ENCODE data around the gene CAMK2G. TPM values are rescaled to one million over a fixed set of nuclear protein-coding genes. Genes with fewer than 3 reads are reported as not detected.

Gene CAMK2G
- total and polyA plus RNA-seq, 4 donors = 6.8 to 18.3 (median 9.9) TPM

DNA sequence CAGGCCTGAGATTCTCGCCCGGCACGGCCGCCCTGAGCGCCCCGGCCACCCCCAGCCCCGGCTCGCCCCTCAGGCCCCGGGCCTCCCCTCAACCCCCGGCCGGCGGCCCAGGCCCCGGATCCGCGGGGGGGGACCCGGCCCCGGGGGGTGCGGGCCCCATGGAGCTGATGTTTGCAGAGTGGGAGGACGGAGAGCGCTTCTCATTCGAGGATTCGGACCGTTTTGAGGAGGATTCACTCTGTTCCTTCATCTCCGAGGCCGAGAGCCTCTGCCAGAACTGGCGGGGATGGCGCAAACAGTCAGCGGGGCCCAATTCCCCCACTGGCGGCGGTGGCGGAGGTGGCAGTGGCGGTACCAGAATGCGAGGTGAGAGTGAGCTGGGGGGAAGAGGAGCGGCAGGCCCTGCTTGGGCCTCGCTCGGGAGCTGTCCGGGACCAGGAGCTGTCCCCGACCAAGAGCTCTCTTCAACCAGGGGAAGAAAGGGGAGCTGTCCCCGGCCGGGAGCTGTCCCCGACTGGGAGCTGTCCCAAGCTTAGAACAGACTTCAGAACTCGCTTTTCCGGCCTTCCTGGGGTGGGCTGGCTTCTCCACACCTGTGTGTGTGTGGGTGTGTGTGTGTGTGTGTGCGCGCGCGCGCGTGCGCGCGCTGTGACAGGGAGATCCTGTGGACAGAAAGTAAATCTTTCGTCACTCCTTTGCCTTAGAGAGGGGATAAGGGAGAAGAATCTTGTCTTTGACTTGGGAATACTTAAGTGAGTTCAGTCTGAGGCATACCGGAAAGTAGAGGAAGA is 88.4 kb downstream of the CAMK2G start:
- WGBS = under 1% methylated on average over 54 of the region's 54 CpGs
- H3K4me3 ChIP-seq (ENCODE audit: low read depth in 1 of 3, low read length in 3 of 3) = peak overlapping the region; percentile 84 to 89 (median 88)
- peaks cover 3 to 41% (median 36%) of the 10 kb centered on the region in 4 donors for H3K4me1 ChIP-seq (ENCODE audit: control insufficient read depth in 4 of 4, insufficient read depth in 4 of 4, low read length in 3 of 4)
- H3K9ac ChIP-seq (ENCODE audit: low read depth in 1 of 2, low read length in 2 of 2) = peak overlapping the region; percentile 88 to 89
- no peaks in the 10 kb centered on the region for H3K27me3 ChIP-seq (ENCODE audit: control insufficient read depth in 4 of 4, insufficient read depth in 4 of 4, low read length in 3 of 4)
- DNase-seq (ENCODE audit: low spot score) = peak; percentile 61
- peaks cover 14 to 22% (median 19%) of the 10 kb centered on the region in 4 donors for H3K36me3 ChIP-seq (ENCODE audit: control insufficient read depth in 4 of 4, insufficient read depth in 3 of 4, low read depth in 1 of 4, low read length in 3 of 4)
- no peaks in the 10 kb centered on the region for H3K9me3 ChIP-seq (ENCODE audit: control insufficient read depth in 4 of 4, low read length in 3 of 4)
- peak overlapping the region; percentile 86 to 97 for H3K27ac ChIP-seq (ENCODE audit: low read depth in 1 of 2, low read length in 2 of 2)
- TF ChIP-seq, protein P1, sequence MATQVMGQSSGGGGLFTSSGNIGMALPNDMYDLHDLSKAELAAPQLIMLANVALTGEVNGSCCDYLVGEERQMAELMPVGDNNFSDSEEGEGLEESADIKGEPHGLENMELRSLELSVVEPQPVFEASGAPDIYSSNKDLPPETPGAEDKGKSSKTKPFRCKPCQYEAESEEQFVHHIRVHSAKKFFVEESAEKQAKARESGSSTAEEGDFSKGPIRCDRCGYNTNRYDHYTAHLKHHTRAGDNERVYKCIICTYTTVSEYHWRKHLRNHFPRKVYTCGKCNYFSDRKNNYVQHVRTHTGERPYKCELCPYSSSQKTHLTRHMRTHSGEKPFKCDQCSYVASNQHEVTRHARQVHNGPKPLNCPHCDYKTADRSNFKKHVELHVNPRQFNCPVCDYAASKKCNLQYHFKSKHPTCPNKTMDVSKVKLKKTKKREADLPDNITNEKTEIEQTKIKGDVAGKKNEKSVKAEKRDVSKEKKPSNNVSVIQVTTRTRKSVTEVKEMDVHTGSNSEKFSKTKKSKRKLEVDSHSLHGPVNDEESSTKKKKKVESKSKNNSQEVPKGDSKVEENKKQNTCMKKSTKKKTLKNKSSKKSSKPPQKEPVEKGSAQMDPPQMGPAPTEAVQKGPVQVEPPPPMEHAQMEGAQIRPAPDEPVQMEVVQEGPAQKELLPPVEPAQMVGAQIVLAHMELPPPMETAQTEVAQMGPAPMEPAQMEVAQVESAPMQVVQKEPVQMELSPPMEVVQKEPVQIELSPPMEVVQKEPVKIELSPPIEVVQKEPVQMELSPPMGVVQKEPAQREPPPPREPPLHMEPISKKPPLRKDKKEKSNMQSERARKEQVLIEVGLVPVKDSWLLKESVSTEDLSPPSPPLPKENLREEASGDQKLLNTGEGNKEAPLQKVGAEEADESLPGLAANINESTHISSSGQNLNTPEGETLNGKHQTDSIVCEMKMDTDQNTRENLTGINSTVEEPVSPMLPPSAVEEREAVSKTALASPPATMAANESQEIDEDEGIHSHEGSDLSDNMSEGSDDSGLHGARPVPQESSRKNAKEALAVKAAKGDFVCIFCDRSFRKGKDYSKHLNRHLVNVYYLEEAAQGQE (IDR thresholded peaks at IDR 0.05) = peak; percentile 77
- TF ChIP-seq HNF4A (conservative IDR thresholded peaks at IDR 0.05) = no peak

DNA sequence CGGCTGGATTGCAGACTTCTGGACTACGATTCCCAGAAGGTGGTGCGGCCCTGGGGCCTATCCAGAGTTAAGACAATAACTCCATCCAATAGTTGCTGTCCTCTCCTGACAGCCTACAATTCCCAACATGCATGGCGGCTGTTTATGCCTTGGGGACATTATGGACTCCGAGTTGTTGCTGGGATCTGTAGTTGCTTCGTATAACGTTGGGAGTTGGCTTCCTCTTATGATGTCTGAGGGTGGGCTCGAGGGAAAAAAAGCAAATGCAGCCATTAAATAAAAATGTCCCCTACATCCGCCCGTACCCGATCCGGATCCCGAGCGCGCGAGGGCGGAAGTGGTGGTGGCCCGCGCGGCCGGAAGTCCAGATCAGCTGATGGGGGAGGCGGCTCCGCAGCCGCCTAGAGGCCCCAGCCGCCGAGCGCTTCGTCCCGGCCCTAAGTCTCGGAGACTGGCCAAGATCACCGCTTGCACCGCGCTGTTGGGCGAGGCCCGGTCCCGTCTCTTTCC is 89.1 kb downstream of the CAMK2G start, which contains the start of gene ZSWIM8:
Gene ZSWIM8, plus strand, starts transcription at position 396 of the 510 bp plus-strand sequence. CDS start 273 bp downstream, outside the sequence.
- DNase-seq (ENCODE audit: low spot score) = peak; percentile 86
- TF ChIP-seq GABPA (IDR thresholded peaks at IDR 0.05 in 1 of 2, conservative IDR thresholded peaks at IDR 0.05 in 1 of 2) (peak; percentile 86 to 96), FOXA2 (IDR thresholded peaks at IDR 0.05) (peak; percentile 71), RAD21 (IDR thresholded peaks at IDR 0.05) (peak; percentile 17 to 37), ATF3 (IDR thresholded peaks at IDR 0.05) (no peak), EGR1 (IDR thresholded peaks at IDR 0.05; ENCODE audit: low read depth in 2 of 2) (no peak), MAX (IDR thresholded peaks at IDR 0.05) (peak; percentile 61), HNF4A (conservative IDR thresholded peaks at IDR 0.05) (peak; percentile 27 to 35), SP1 (IDR thresholded peaks at IDR 0.05) (peak; percentile 70), ZBTB33 (IDR thresholded peaks at IDR 0.05) (peak; percentile 80), YY1 (IDR thresholded peaks at IDR 0.05) (peak; percentile 98), JUND (IDR thresholded peaks at IDR 0.05) (peak in 1 of 2 donors; percentile 39), HNF4G (IDR thresholded peaks at IDR 0.05) (no peak), FOXA1 (IDR thresholded peaks at IDR 0.05) (peak; percentile 67), TAF1 (conservative IDR thresholded peaks at IDR 0.05) (no peak), NR2F2 (IDR thresholded peaks at IDR 0.05) (peak; percentile 43), RXRA (IDR thresholded peaks at IDR 0.05) (peak; percentile 32 to 33)
- TF ChIP-seq, protein P2, sequence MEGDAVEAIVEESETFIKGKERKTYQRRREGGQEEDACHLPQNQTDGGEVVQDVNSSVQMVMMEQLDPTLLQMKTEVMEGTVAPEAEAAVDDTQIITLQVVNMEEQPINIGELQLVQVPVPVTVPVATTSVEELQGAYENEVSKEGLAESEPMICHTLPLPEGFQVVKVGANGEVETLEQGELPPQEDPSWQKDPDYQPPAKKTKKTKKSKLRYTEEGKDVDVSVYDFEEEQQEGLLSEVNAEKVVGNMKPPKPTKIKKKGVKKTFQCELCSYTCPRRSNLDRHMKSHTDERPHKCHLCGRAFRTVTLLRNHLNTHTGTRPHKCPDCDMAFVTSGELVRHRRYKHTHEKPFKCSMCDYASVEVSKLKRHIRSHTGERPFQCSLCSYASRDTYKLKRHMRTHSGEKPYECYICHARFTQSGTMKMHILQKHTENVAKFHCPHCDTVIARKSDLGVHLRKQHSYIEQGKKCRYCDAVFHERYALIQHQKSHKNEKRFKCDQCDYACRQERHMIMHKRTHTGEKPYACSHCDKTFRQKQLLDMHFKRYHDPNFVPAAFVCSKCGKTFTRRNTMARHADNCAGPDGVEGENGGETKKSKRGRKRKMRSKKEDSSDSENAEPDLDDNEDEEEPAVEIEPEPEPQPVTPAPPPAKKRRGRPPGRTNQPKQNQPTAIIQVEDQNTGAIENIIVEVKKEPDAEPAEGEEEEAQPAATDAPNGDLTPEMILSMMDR (IDR thresholded peaks at IDR 0.05; ENCODE audit: low read depth, low read length, missing input control) = no peak
- TF ChIP-seq, protein P1 (IDR thresholded peaks at IDR 0.05) = peak; percentile 85
- WGBS = under 1% methylated on average over 36 of the region's 36 CpGs
- Histone ChIP-seq H3K4me3 (ENCODE audit: low read depth in 1 of 3, low read length in 3 of 3) (peak within 1 kb of the TSS; percentile 84 to 89 (median 88)), H3K36me3 (ENCODE audit: control insufficient read depth in 4 of 4, insufficient read depth in 3 of 4, low read depth in 1 of 4, low read length in 3 of 4) (peaks cover 10 to 17% (median 15%) of the 10 kb centered on the region in 4 donors), H3K4me1 (ENCODE audit: control insufficient read depth in 4 of 4, insufficient read depth in 4 of 4, low read length in 3 of 4) (peaks cover 3 to 47% (median 42%) of the 10 kb centered on the region in 4 donors), H3K27me3 (ENCODE audit: control insufficient read depth in 4 of 4, insufficient read depth in 4 of 4, low read length in 3 of 4) (no peaks in the 10 kb centered on the region), H3K9ac (ENCODE audit: low read depth in 1 of 2, low read length in 2 of 2) (peak within 1 kb of the TSS; percentile 88 to 89), H3K9me3 (ENCODE audit: control insufficient read depth in 4 of 4, low read length in 3 of 4) (no peaks in the 10 kb centered on the region), H3K27ac (ENCODE audit: low read depth in 1 of 2, low read length in 2 of 2) (peak within 1 kb of the TSS; percentile 86 to 97)
